Panc1 (cell line): ENCODE data around the gene LRP1B.

Source experiments
- POLR2AphosphoS5 ChIP-seq: IDR thresholded peaks from 2 replicates; pipeline ENCODE4 v1.6.1; 2012; ENCODE audit warnings: mild to moderate bottlenecking, low read depth, low read length, moderate library complexity
- TCF7L2 ChIP-seq: IDR thresholded peaks from 2 replicates; pipeline ENCODE4 v1.6.1; 2011; ENCODE audit warnings: mild to moderate bottlenecking, low read depth, low read length, inconsistent platforms

GRCh38 chr2:142136571-142136970, 5.8 kb upstream of the LRP1B start:
- TF ChIP-seq POLR2AphosphoS5 = no peak
- TF ChIP-seq TCF7L2 = no peak
